ENCODE results near the gene CTSD. TPM values are rescaled to one million over a fixed set of nuclear protein-coding genes. Genes with fewer than 3 reads are reported as not detected.

The CTSD gene
- total and polyA plus RNA-seq, 2 of the 4 experiments (the other 2 are of a cell fraction), result 39.8 to 166 TPM

DNA sequence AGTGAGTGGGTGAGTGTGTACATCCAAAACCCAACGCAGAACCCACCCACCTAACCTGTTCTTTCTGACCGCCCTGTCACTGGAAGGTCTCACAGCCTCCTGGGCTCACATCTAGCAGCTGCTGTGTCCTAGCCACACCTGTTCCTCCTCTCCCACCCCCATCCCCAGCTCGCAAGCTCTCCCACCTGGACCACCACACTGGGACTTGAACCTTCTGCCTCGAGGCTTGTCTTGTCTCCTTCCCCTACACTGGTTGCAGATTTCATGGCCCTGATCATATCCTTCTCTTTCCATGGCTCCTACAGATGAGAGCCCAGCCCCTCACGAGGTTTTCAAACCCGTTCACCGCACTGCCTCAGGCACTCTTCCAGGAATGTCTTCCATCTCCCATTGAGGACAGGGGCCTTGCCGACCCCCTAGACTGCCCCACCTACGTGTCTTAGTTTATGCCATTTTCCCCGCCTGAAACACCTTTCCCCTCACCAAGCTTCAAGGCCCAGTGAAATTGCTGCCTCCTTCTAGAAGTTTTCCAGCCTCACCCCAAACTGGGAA is 20.1 kb downstream of the CTSD start:
- H3K4me2 ChIP-seq (ENCODE audit: low read depth, low read length), result no peak overlapping the region
- dilution Hi-C loops (cut with HindIII; ENCODE audit: low sequenced_read_pairs, unreplicated experiment) (no loop called here), intact Hi-C loops (cut with micrococcal nuclease) (no loop called here), in situ Hi-C loops (cut with MboI; ENCODE audit: low sequenced_read_pairs) (no loop called here)
- BruUV-seq (replicated peaks), result no TSS peak
- H3K18ac ChIP-seq (ENCODE audit: low read depth, low read length), result no peak overlapping the region
- H3K23ac ChIP-seq (ENCODE audit: low read depth, low read length), result no peak overlapping the region
- H3K9me3 ChIP-seq (ENCODE audit: control insufficient read depth, insufficient read depth, low read length), result peaks cover 2% of the 10 kb centered on the region
- no peak overlapping the region for H2BK20ac ChIP-seq (ENCODE audit: low read depth, low read length)
- no peak overlapping the region for H4K91ac ChIP-seq (ENCODE audit: insufficient read depth, low read depth, low read length)
- ChIA-PET POLR2A (ENCODE audit: unreplicated experiment) (no interaction called here), CTCF (no interaction called here)
- no peak overlapping the region for H3K4ac ChIP-seq (ENCODE audit: low read depth, low read length)
- H2AK5ac ChIP-seq (ENCODE audit: low read depth, low read length), result no peak overlapping the region
- 69% methylated on average over 3 of the region's 10 CpGs; no CpG with 5 or more reads in 1 of the 2 experiments for WGBS, 2 experiments (ENCODE audit: extremely low coverage in 2 of 2, insufficient read length in 1 of 2)
- H3K14ac ChIP-seq (replicated peaks; ENCODE audit: low read depth, low read length), result no peak overlapping the region
- no peaks in the 10 kb centered on the region for H3K36me3 ChIP-seq (ENCODE audit: control insufficient read depth, insufficient read depth, low read length)
- 0 out of 2 replicates have a peak, but pooled peaks cover 4% of the 10 kb centered on the region for H3K9me1 ChIP-seq (ENCODE audit: insufficient read depth, low read length)
- no peak for TF ChIP-seq CEBPB (IDR thresholded peaks at IDR 0.05; ENCODE audit: low read depth, low read length)
- no peak for TF ChIP-seq POLR2A (IDR thresholded peaks at IDR 0.05; ENCODE audit: low read depth, low read length)
- TF ChIP-seq FOS (IDR thresholded peaks at IDR 0.05; ENCODE audit: low read depth, low read length), result no peak
- no peak for TF ChIP-seq MAFK (IDR thresholded peaks at IDR 0.05; ENCODE audit: low read depth, low read length)
- TF ChIP-seq, protein P1, sequence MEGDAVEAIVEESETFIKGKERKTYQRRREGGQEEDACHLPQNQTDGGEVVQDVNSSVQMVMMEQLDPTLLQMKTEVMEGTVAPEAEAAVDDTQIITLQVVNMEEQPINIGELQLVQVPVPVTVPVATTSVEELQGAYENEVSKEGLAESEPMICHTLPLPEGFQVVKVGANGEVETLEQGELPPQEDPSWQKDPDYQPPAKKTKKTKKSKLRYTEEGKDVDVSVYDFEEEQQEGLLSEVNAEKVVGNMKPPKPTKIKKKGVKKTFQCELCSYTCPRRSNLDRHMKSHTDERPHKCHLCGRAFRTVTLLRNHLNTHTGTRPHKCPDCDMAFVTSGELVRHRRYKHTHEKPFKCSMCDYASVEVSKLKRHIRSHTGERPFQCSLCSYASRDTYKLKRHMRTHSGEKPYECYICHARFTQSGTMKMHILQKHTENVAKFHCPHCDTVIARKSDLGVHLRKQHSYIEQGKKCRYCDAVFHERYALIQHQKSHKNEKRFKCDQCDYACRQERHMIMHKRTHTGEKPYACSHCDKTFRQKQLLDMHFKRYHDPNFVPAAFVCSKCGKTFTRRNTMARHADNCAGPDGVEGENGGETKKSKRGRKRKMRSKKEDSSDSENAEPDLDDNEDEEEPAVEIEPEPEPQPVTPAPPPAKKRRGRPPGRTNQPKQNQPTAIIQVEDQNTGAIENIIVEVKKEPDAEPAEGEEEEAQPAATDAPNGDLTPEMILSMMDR (conservative IDR thresholded peaks at IDR 0.05; ENCODE audit: low read depth, low read length), result no peak
- TF ChIP-seq SMC3 (IDR thresholded peaks at IDR 0.05; ENCODE audit: low read depth, low read length), result no peak
- TF ChIP-seq NFE2L2 (IDR thresholded peaks at IDR 0.05; ENCODE audit: low read depth, low read length), result no peak
- TF ChIP-seq, protein P2, sequence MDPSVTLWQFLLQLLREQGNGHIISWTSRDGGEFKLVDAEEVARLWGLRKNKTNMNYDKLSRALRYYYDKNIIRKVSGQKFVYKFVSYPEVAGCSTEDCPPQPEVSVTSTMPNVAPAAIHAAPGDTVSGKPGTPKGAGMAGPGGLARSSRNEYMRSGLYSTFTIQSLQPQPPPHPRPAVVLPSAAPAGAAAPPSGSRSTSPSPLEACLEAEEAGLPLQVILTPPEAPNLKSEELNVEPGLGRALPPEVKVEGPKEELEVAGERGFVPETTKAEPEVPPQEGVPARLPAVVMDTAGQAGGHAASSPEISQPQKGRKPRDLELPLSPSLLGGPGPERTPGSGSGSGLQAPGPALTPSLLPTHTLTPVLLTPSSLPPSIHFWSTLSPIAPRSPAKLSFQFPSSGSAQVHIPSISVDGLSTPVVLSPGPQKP (IDR thresholded peaks at IDR 0.05; ENCODE audit: borderline replicate concordance, low read depth, low read length), result no peak
- no peak for TF ChIP-seq RCOR1 (IDR thresholded peaks at IDR 0.05; ENCODE audit: insufficient replicate concordance, low read length)
- H4K5ac ChIP-seq (ENCODE audit: low read depth, low read length), result no peak overlapping the region
- peak overlapping the region; percentile 9 for H2BK5ac ChIP-seq (ENCODE audit: low read depth, low read length, poor library complexity, severe bottlenecking)
- H4K8ac ChIP-seq (ENCODE audit: low read depth in 2 of 2, low read length in 2 of 2), result no peak overlapping the region
- H3K4me1 ChIP-seq (ENCODE audit: control insufficient read depth, insufficient read depth, low read length), result no peaks in the 10 kb centered on the region
- no peaks in the 10 kb centered on the region for H3K79me1 ChIP-seq (ENCODE audit: low read depth in 1 of 2, low read length in 2 of 2)
- no peak overlapping the region for H2BK120ac ChIP-seq (ENCODE audit: low read depth, low read length)
- H2BK15ac ChIP-seq (ENCODE audit: low read depth, low read length), result no peak overlapping the region
- H3K56ac ChIP-seq (ENCODE audit: extremely low read depth, insufficient read depth, low read length), result no peak overlapping the region
- H3K9ac ChIP-seq (ENCODE audit: low read depth, low read length), result no peak overlapping the region
- H2AK9ac ChIP-seq (replicated peaks; ENCODE audit: low read depth, low read length, poor library complexity), result no peak overlapping the region
- H2AFZ ChIP-seq (replicated peaks; ENCODE audit: low read length, poor library complexity), result no peak overlapping the region
- no peak overlapping the region for H3K4me3 ChIP-seq (ENCODE audit: insufficient read depth, low read depth, low read length)
- H4K20me1 ChIP-seq (ENCODE audit: insufficient read depth, low read length), result no peaks in the 10 kb centered on the region; the same call in 1 of the 2 replicates
- DNase-seq, result no peak
- ATAC-seq (ENCODE audit: low read depth), result no peak
- peaks cover 29% of the 10 kb centered on the region for H3K27me3 ChIP-seq (ENCODE audit: control insufficient read depth, insufficient read depth, low read length)
- H3K27ac ChIP-seq (ENCODE audit: insufficient read depth, low read length), result no peak overlapping the region

All from IMR-90 (cell line).